ENCODE measurements around the gene USP7. TPM values are rescaled to one million over a fixed set of nuclear protein-coding genes. Genes with fewer than 3 reads are reported as not detected.
A peak's percentile ranks its signal among the peaks of the same experiment; 100 is the strongest.

Gene USP7
- polyA plus RNA-seq, 2 of the 4 experiments (the other 2 are of a cell fraction): 39.6 to 65.9 TPM

DNA sequence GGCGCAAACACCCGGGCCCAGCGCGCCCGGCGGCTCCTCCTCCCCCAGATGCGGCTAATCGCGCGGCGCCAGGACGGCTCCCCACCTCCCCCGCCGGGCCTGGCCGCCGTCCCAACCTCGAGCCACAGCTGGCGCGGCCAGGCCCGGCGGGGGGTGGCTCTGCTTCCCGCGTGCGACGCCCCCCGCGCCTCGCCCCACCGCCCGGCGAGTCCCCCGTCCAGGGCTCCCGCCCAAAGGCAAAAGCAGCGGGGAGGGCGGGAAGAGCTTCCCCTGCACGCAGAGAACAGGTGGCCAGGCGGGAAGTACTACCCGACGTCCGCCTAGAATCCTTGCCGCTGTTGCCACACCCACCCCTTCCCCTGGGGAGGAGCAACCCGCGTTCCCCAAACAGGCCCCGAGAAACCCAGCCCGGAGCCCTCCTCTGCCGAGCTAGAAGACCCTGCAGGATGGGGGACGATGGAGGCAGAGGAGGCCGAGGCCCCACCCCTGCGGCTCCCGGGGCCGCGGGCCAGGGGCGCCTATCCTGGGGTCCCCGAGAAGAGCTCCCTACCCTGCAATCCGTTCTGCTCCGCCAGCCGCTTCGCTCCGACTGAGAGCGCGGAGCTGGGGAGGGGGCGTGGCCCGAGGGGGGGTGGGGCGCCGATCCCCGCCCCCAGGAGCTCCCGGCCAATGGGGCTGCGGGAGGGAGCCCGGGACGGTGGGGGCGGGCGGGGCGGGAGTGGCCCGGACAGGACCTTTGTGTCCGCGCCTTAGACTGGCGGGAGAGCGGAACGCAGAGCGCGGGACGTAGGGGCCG lies 95.1 kb downstream of the USP7 start, which contains the start of gene CARHSP1:
Gene CARHSP1, minus strand, starts transcription at position 591 of the 796 bp plus-strand sequence. CDS start 9,678 bp downstream, outside the sequence.
- TF ChIP-seq, protein P1, sequence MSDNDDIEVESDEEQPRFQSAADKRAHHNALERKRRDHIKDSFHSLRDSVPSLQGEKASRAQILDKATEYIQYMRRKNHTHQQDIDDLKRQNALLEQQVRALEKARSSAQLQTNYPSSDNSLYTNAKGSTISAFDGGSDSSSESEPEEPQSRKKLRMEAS (IDR thresholded peaks at IDR 0.05): peak; percentile 89
- TF ChIP-seq EP300 (IDR thresholded peaks at IDR 0.05): no peak
- 0 out of 2 replicates have a peak, but pooled peaks have one; percentile 22 for TF ChIP-seq TP53 (CRISPR knock-in tag; IDR thresholded peaks at IDR 0.05)
- peak; percentile 53 for TF ChIP-seq POLR2A (IDR thresholded peaks at IDR 0.05; ENCODE audit: low read length)
- TF ChIP-seq JUN (IDR thresholded peaks at IDR 0.05): peak; percentile 72 to 87; a peak in 4 of 5 replicates
- TF ChIP-seq FOSL2 (IDR thresholded peaks at IDR 0.05): no peak
- no peak for TF ChIP-seq FOSL2 (CRISPR knock-in tag; IDR thresholded peaks at IDR 0.05)
- TF ChIP-seq CBX8 (IDR thresholded peaks at IDR 0.05): no peak
- TF ChIP-seq HOXB5 (CRISPR knock-in tag; IDR thresholded peaks at IDR 0.05): no peak
- TF ChIP-seq CHD2 (IDR thresholded peaks at IDR 0.05; ENCODE audit: low read length, partially characterized antibody): no peak
- no peak for TF ChIP-seq HEYL (CRISPR knock-in tag; IDR thresholded peaks at IDR 0.05)
- TF ChIP-seq, protein P2, sequence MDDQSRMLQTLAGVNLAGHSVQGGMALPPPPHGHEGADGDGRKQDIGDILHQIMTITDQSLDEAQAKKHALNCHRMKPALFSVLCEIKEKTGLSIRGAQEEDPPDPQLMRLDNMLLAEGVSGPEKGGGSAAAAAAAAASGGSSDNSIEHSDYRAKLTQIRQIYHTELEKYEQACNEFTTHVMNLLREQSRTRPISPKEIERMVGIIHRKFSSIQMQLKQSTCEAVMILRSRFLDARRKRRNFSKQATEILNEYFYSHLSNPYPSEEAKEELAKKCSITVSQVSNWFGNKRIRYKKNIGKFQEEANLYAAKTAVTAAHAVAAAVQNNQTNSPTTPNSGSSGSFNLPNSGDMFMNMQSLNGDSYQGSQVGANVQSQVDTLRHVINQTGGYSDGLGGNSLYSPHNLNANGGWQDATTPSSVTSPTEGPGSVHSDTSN (IDR thresholded peaks at IDR 0.05): 0 out of 2 replicates have a peak, but pooled peaks have one; percentile 28
- TF ChIP-seq, protein P3, sequence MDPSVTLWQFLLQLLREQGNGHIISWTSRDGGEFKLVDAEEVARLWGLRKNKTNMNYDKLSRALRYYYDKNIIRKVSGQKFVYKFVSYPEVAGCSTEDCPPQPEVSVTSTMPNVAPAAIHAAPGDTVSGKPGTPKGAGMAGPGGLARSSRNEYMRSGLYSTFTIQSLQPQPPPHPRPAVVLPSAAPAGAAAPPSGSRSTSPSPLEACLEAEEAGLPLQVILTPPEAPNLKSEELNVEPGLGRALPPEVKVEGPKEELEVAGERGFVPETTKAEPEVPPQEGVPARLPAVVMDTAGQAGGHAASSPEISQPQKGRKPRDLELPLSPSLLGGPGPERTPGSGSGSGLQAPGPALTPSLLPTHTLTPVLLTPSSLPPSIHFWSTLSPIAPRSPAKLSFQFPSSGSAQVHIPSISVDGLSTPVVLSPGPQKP (IDR thresholded peaks at IDR 0.05; ENCODE audit: low read depth, low read length): no peak
- TF ChIP-seq, protein P4, sequence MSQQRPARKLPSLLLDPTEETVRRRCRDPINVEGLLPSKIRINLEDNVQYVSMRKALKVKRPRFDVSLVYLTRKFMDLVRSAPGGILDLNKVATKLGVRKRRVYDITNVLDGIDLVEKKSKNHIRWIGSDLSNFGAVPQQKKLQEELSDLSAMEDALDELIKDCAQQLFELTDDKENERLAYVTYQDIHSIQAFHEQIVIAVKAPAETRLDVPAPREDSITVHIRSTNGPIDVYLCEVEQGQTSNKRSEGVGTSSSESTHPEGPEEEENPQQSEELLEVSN (IDR thresholded peaks at IDR 0.05; ENCODE audit: borderline replicate concordance, low read depth): peak; percentile 93
- peak in 1 of 2 experiments; percentile 53; a peak in 1 of 4 replicates for TF ChIP-seq CEBPB (IDR thresholded peaks at IDR 0.05)
- no peak for TF ChIP-seq JUNB (IDR thresholded peaks at IDR 0.05)
- TF ChIP-seq, protein P5, sequence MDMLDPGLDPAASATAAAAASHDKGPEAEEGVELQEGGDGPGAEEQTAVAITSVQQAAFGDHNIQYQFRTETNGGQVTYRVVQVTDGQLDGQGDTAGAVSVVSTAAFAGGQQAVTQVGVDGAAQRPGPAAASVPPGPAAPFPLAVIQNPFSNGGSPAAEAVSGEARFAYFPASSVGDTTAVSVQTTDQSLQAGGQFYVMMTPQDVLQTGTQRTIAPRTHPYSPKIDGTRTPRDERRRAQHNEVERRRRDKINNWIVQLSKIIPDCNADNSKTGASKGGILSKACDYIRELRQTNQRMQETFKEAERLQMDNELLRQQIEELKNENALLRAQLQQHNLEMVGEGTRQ (IDR thresholded peaks at IDR 0.05): no peak
- TF ChIP-seq RARB (CRISPR knock-in tag; IDR thresholded peaks at IDR 0.05): no peak
- TF ChIP-seq, protein P6, sequence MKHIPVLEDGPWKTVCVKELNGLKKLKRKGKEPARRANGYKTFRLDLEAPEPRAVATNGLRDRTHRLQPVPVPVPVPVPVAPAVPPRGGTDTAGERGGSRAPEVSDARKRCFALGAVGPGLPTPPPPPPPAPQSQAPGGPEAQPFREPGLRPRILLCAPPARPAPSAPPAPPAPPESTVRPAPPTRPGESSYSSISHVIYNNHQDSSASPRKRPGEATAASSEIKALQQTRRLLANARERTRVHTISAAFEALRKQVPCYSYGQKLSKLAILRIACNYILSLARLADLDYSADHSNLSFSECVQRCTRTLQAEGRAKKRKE (CRISPR knock-in tag; IDR thresholded peaks at IDR 0.05; ENCODE audit: low read depth): peak; percentile 57; the same call in 1 of the 2 replicates
- no peak for TF ChIP-seq SMC3 (IDR thresholded peaks at IDR 0.05)
- TF ChIP-seq MYC (IDR thresholded peaks at IDR 0.05; ENCODE audit: borderline replicate concordance, low read length): no peak; the same call in 1 of the 2 replicates
- TF ChIP-seq, protein P7, sequence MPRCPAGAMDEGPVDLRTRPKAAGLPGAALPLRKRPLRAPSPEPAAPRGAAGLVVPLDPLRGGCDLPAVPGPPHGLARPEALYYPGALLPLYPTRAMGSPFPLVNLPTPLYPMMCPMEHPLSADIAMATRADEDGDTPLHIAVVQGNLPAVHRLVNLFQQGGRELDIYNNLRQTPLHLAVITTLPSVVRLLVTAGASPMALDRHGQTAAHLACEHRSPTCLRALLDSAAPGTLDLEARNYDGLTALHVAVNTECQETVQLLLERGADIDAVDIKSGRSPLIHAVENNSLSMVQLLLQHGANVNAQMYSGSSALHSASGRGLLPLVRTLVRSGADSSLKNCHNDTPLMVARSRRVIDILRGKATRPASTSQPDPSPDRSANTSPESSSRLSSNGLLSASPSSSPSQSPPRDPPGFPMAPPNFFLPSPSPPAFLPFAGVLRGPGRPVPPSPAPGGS (IDR thresholded peaks at IDR 0.05): peak; percentile 66; the same call in 1 of the 3 replicates
- TF ChIP-seq RAD21 (conservative IDR thresholded peaks at IDR 0.05 in 1 of 2, IDR thresholded peaks at IDR 0.05 in 1 of 2): 0 out of 5 replicates have a peak, but pooled peaks of 1 of the 2 experiments have one; percentile 7
- TF ChIP-seq PHF8 (IDR thresholded peaks at IDR 0.05; ENCODE audit: borderline replicate concordance, low read depth): peak; percentile 85; the same call in 1 of the 2 replicates
- peak; percentile 50; the same call in 1 of the 2 replicates for TF ChIP-seq EHF (CRISPR knock-in tag; IDR thresholded peaks at IDR 0.05)
- no peak for TF ChIP-seq NFE2L2 (conservative IDR thresholded peaks at IDR 0.05; ENCODE audit: low read length)
- no peak for TF ChIP-seq ZFP36 (IDR thresholded peaks at IDR 0.05; ENCODE audit: borderline replicate concordance, partially characterized antibody)
- peak; percentile 22; the same call in 1 of the 2 replicates for TF ChIP-seq GATA3 (IDR thresholded peaks at IDR 0.05; ENCODE audit: borderline replicate concordance)
- TF ChIP-seq MAZ (IDR thresholded peaks at IDR 0.05; ENCODE audit: borderline replicate concordance, low read depth, low read length): no peak; the same call in 1 of the 2 replicates
- TF ChIP-seq BHLHE40 (IDR thresholded peaks at IDR 0.05; ENCODE audit: low read depth, low read length): no peak
- Histone ChIP-seq H3K4me2 (peak within 1 kb of the TSS; percentile 98), H3K4me1 (peaks cover 69% of the 10 kb centered on the region), H3K4me3 (peak within 1 kb of the TSS; percentile 60), H3K9me3 (no peaks in the 10 kb centered on the region), H3K27ac (peak within 1 kb of the TSS; percentile 91 to 94)
- FAIRE-seq: no peak
- ChIA-PET CTCF (interaction anchor here (0.6 to 7.9 kb wide), 4 partner anchors 9 to 59 kb away, joined by 3 to 84 read pairs (median 4); partner anchors contain the start of gene LITAFD), POLR2A (interaction anchor here (0.6 to 2.7 kb wide), 20 partner anchors 8 to 1441 kb away, joined by 3 to 24 read pairs (median 5); partner anchors contain the start of genes HAPSTR1 and LITAFD)
- 0% methylated on average over 1 of the region's 83 CpGs for WGBS (ENCODE audit: missing lambda C conversion rate)
- peak; percentile 91 to 92 for DNase-seq (ENCODE audit: low read depth in 1 of 2, low spot score in 1 of 2)
- peak; percentile 67 to 85 for ATAC-seq

All from A549 (cell line).